Fibroblast of lung (primary cell): Measurements from ENCODE around the gene ZNF593.

Experiments used
- EZH2 ChIP-seq: IDR thresholded peaks from 2 replicates; pipeline ENCODE4 v1.5.1; 2012; ENCODE audit warnings: low read length, control low read depth, mild to moderate bottlenecking; ENCODE audit errors: missing control alignments
- TF ChIP-seq, protein P1 (sequence below), 2 donors: IDR thresholded peaks in 1 of 2; conservative IDR thresholded peaks in 1 of 2; 1 replicate in 1 of 2; 2 replicates in 1 of 2; pipeline ENCODE4 v1.5.1; 2011 to 2012; ENCODE audit warnings: low read length in 2 of 2, control low read depth in 1 of 2, inconsistent platforms in 1 of 2, low read depth in 1 of 2, mild to moderate bottlenecking in 1 of 2

DNA sequence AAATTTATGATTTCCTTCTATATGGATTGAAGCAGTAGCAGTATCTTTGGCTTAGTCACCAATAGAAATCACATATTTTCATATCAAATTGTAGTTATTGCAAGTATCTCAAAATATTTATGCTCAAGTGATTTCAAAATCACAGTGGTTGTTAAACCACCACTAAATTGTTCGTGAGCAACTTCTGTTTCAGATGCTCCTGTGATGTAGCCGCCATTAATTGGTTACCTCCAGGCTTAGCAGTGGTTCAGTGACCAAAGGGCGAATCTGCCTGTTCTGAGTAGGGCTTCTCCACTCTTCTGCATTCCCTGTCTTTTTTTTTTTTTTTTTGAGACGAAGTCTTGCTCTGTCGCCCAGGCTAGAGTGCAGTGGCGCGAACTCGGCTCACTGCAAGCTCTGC, 5.6 kb downstream of the ZNF593 start:
- TF ChIP-seq, protein P1, sequence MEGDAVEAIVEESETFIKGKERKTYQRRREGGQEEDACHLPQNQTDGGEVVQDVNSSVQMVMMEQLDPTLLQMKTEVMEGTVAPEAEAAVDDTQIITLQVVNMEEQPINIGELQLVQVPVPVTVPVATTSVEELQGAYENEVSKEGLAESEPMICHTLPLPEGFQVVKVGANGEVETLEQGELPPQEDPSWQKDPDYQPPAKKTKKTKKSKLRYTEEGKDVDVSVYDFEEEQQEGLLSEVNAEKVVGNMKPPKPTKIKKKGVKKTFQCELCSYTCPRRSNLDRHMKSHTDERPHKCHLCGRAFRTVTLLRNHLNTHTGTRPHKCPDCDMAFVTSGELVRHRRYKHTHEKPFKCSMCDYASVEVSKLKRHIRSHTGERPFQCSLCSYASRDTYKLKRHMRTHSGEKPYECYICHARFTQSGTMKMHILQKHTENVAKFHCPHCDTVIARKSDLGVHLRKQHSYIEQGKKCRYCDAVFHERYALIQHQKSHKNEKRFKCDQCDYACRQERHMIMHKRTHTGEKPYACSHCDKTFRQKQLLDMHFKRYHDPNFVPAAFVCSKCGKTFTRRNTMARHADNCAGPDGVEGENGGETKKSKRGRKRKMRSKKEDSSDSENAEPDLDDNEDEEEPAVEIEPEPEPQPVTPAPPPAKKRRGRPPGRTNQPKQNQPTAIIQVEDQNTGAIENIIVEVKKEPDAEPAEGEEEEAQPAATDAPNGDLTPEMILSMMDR (conservative IDR thresholded peaks at IDR 0.05 in 1 of 2, IDR thresholded peaks at IDR 0.05 in 1 of 2; ENCODE audit: low read depth in 1 of 2, low read length in 2 of 2) = no peak
- TF ChIP-seq EZH2 = no peak
